Glutamatergic neuron (in vitro differentiated cells): ENCODE measurements around the gene CNOT9. TPM values are rescaled to one million over a fixed set of nuclear protein-coding genes. Genes with fewer than 3 reads are reported as not detected.
A peak's percentile ranks its signal among the peaks of the same experiment; 100 is the strongest.

Experiments used
- DNase-seq: peaks from one replicate; pipeline ENCODE4 v3.0.0; 2022
- H3K27ac Mint-ChIP-seq: one replicate; pipeline ENCODE4 v1.8.0; 2020; ENCODE audit warnings: mild to moderate bottlenecking, mixed read lengths, inconsistent platforms; ENCODE audit not compliant: unreplicated experiment
- H3K27me3 Mint-ChIP-seq: one replicate; pipeline ENCODE4 v1.8.0; 2020; ENCODE audit warnings: mild to moderate bottlenecking, moderate library complexity, mixed read lengths, inconsistent platforms; ENCODE audit not compliant: unreplicated experiment
- H3K36me3 Mint-ChIP-seq: one replicate; pipeline ENCODE4 v1.8.0; 2020; ENCODE audit warnings: mild to moderate bottlenecking, mixed read lengths, inconsistent platforms; ENCODE audit not compliant: unreplicated experiment
- H3K4me1 Mint-ChIP-seq: one replicate; pipeline ENCODE4 v1.8.0; 2020; ENCODE audit warnings: mild to moderate bottlenecking, low read depth, mixed read lengths, inconsistent platforms; ENCODE audit not compliant: unreplicated experiment
- H3K4me3 Mint-ChIP-seq: one replicate; pipeline ENCODE4 v1.8.0; 2020; ENCODE audit warnings: mild to moderate bottlenecking, mixed read lengths, inconsistent platforms; ENCODE audit not compliant: unreplicated experiment
- H3K9me3 Mint-ChIP-seq: one replicate; pipeline ENCODE4 v1.8.0; 2020; ENCODE audit warnings: mild to moderate bottlenecking, moderate library complexity, mixed read lengths, inconsistent platforms; ENCODE audit not compliant: unreplicated experiment
- CTCF ChIP-seq: fragments of 200-600 bp; sonication (generic); IDR thresholded peaks from one replicate; pipeline ENCODE4 v1.5.0; 2021; ENCODE audit not compliant: partially characterized antibody, unreplicated experiment
- total RNA-seq: library from RNA; stranded (reverse); fragmentation: NEBNext Ultra II Directional; extraction: Animal tissue kit (Norgen Biotek cat#: 25700); gene quantifications from one replicate; pipeline ENCODE4 v1.2.1, GENCODE V29; 2021; ENCODE audit not compliant: unreplicated experiment

Gene CNOT9
- total RNA-seq, 1 donor from 2014 or later: 58.1 TPM

- H3K27ac Mint-ChIP-seq: no peak overlapping the region
These were observed 2.3 kb upstream of the CNOT9 start for GRCh38 chr2:218566296-218566695.

GRCh38 chr2:218567797-218568189, 846 bp upstream of the CNOT9 start:
- Mint-ChIP-seq H3K27ac (peak overlapping the region; percentile 26), H3K9me3 (no peaks in the 10 kb centered on the region), H3K36me3 (no peaks in the 10 kb centered on the region), H3K4me1 (peaks cover 12% of the 10 kb centered on the region), H3K27me3 (peaks cover 4% of the 10 kb centered on the region), H3K4me3 (peak overlapping the region; percentile 93)
- TF ChIP-seq CTCF: no peak
- no peak for DNase-seq

More at GRCh38 chr2:218566296-218566695, 2.3 kb upstream of the CNOT9 start:
- H3K4me1 Mint-ChIP-seq: peaks cover 12% of the 10 kb centered on the region
- H3K4me3 Mint-ChIP-seq: peak overlapping the region; percentile 67
- no peaks in the 10 kb centered on the region for H3K9me3 Mint-ChIP-seq
- no peak for TF ChIP-seq CTCF
- DNase-seq: no peak
- H3K27me3 Mint-ChIP-seq: peaks cover 4% of the 10 kb centered on the region
- no peaks in the 10 kb centered on the region for H3K36me3 Mint-ChIP-seq

- DNase-seq: peak; percentile 61
- H3K4me1 Mint-ChIP-seq: peaks cover 12% of the 10 kb centered on the region
- no peak for TF ChIP-seq CTCF
- peak overlapping the region; percentile 92 for H3K27ac Mint-ChIP-seq
- peaks cover 4% of the 10 kb centered on the region for H3K27me3 Mint-ChIP-seq
- no peaks in the 10 kb centered on the region for H3K9me3 Mint-ChIP-seq
- peak overlapping the region; percentile 93 for H3K4me3 Mint-ChIP-seq
- no peaks in the 10 kb centered on the region for H3K36me3 Mint-ChIP-seq
These were observed 396 bp downstream of the CNOT9 start for GRCh38 chr2:218569038-218569431.

GRCh38 chr2:218569661-218570500, 1.2 kb downstream of the CNOT9 start:
- H3K27ac Mint-ChIP-seq: peak overlapping the region; percentile 92

More at GRCh38 chr2:218569661-218570500, 1.2 kb downstream of the CNOT9 start:
- Mint-ChIP-seq H3K4me3 (peak overlapping the region; percentile 93), H3K36me3 (no peaks in the 10 kb centered on the region), H3K4me1 (peaks cover 12% of the 10 kb centered on the region), H3K9me3 (no peaks in the 10 kb centered on the region), H3K27me3 (peaks cover 4% of the 10 kb centered on the region)
- no peak for DNase-seq
- TF ChIP-seq CTCF: no peak
